ENCODE data around the gene DTX1. TPM values are rescaled to one million over a fixed set of nuclear protein-coding genes. Genes with fewer than 3 reads are reported as not detected.
"Not testable (repeated sequence)": the region's sequence is repeated elsewhere in the genome, so short reads cannot be mapped to it uniquely, and the experiment has no call there.

Gene DTX1
- total RNA-seq, 4 donors from 2014 or later = 17.3 to 38.1 (median 25.4) TPM

GRCh38 chr12:113114447-113115178 is 58.1 kb downstream of the DTX1 start:
- Histone ChIP-seq H3K4me1 (no peaks in the 10 kb centered on the region), H3K9me3 (no peaks in the 10 kb centered on the region), H3K4me3 (no peak overlapping the region), H3K27ac (no peak overlapping the region), H3K36me3 (no peaks in the 10 kb centered on the region), H3K27me3 (peaks cover 0 to 1% of the 10 kb centered on the region in 2 donors)
- TF ChIP-seq, protein P1, sequence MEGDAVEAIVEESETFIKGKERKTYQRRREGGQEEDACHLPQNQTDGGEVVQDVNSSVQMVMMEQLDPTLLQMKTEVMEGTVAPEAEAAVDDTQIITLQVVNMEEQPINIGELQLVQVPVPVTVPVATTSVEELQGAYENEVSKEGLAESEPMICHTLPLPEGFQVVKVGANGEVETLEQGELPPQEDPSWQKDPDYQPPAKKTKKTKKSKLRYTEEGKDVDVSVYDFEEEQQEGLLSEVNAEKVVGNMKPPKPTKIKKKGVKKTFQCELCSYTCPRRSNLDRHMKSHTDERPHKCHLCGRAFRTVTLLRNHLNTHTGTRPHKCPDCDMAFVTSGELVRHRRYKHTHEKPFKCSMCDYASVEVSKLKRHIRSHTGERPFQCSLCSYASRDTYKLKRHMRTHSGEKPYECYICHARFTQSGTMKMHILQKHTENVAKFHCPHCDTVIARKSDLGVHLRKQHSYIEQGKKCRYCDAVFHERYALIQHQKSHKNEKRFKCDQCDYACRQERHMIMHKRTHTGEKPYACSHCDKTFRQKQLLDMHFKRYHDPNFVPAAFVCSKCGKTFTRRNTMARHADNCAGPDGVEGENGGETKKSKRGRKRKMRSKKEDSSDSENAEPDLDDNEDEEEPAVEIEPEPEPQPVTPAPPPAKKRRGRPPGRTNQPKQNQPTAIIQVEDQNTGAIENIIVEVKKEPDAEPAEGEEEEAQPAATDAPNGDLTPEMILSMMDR (IDR thresholded peaks at IDR 0.05) = no peak
- TF ChIP-seq POLR2A (IDR thresholded peaks at IDR 0.05) = no peak
- TF ChIP-seq EP300 (IDR thresholded peaks at IDR 0.05) = no peak
- WGBS, 2 donors = 84% methylated on average over 13 to 16 of the region's 19 CpGs
- no peak for DNase-seq (ENCODE audit: low spot score in 2 of 2)

- Histone ChIP-seq H3K36me3 (no peaks in the 10 kb centered on the region), H3K9me3 (no peaks in the 10 kb centered on the region), H3K4me1 (no peaks in the 10 kb centered on the region), H3K27me3 (peaks cover 0 to 10% of the 10 kb centered on the region in 2 donors), H3K4me3 (no peak overlapping the region), H3K27ac (no peak overlapping the region)
- no peak for DNase-seq (ENCODE audit: low spot score in 2 of 2)
- TF ChIP-seq EP300 (IDR thresholded peaks at IDR 0.05) (no peak), POLR2A (IDR thresholded peaks at IDR 0.05) (no peak)
- TF ChIP-seq, protein P1 (IDR thresholded peaks at IDR 0.05) = no peak
- WGBS, 2 donors = 77 to 79% methylated on average over 17 to 22 of the region's 22 CpGs
These were observed 59.1 kb downstream of the DTX1 start for GRCh38 chr12:113115455-113116126.

DNA sequence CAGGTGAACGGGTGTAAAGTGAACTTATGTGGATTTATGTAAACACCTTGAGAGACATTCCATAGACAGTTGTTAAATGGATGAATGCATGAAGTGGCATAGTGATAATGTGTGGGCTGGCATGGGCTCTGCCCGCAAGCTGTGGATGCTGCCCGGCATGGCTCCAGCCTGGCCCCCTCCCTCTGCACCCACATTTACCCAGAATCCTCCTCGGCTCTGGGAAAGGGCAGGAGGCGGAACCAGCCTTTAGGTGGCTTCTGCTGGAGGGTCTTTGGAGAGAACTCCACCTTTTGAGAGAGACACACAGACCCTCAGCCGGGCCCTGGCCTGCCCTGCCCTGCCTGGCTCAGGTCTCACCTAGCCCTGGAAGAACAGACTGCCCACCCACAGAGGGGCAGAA is 60.3 kb downstream of the DTX1 start:
- H3K4me1 ChIP-seq = no peaks in the 10 kb centered on the region
- no peak for DNase-seq (ENCODE audit: low spot score in 2 of 2)
- TF ChIP-seq POLR2A (IDR thresholded peaks at IDR 0.05) (no peak), EP300 (IDR thresholded peaks at IDR 0.05) (no peak)
- TF ChIP-seq, protein P1 (IDR thresholded peaks at IDR 0.05) = no peak
- WGBS, 2 donors = 36 to 41% methylated on average over 6 of the region's 6 CpGs
- no peak overlapping the region for H3K27ac ChIP-seq
- H3K9me3 ChIP-seq = no peaks in the 10 kb centered on the region
- H3K27me3 ChIP-seq = peaks cover 0 to 10% of the 10 kb centered on the region in 2 donors
- no peak overlapping the region for H3K4me3 ChIP-seq
- H3K36me3 ChIP-seq = no peaks in the 10 kb centered on the region

- WGBS, 2 donors = 68 to 75% methylated on average over 8 of the region's 8 CpGs
- not testable (repeated sequence) for H3K27me3 ChIP-seq; H3K9me3 ChIP-seq; H3K4me3 ChIP-seq; H3K4me1 ChIP-seq; H3K27ac ChIP-seq; H3K36me3 ChIP-seq; DNase-seq (ENCODE audit: low spot score in 2 of 2)
These were observed 61.2 kb downstream of the DTX1 start for GRCh38 chr12:113117684-113118083.

DNA sequence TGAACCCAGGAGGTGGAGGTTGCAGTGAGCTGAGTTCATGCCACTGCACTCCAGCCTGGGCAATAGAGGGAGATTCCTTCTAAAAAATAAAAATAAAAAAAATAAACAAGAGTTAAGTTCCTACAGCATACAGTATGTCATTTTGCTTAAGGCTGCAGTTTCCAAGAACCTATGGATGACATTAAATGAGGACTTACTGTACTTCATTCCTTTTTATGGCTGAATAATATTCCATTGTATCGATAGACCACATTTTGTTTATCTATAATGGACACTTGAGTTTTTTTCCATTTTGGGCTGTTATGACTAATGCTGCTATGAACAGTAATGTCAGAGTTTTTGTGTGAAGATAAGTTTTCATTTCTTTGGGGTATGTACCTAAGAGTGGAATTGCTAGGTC is 61.6 kb downstream of the DTX1 start:
- WGBS, 2 donors = 96% methylated on average over 1 of the region's 1 CpG
- H3K36me3 ChIP-seq = no peaks in the 10 kb centered on the region
- H3K4me3 ChIP-seq = no peak overlapping the region
- H3K27me3 ChIP-seq = peaks cover 0 to 10% of the 10 kb centered on the region in 2 donors
- no peak overlapping the region for H3K27ac ChIP-seq
- no peak for DNase-seq (ENCODE audit: low spot score in 2 of 2)
- peaks cover 0 to 10% (median 0%) of the 10 kb centered on the region in 4 donors for H3K9me3 ChIP-seq
- TF ChIP-seq POLR2A (IDR thresholded peaks at IDR 0.05) = no peak
- TF ChIP-seq, protein P1 (IDR thresholded peaks at IDR 0.05) = no peak
- TF ChIP-seq EP300 (IDR thresholded peaks at IDR 0.05) = no peak
- no peaks in the 10 kb centered on the region for H3K4me1 ChIP-seq

All from tibial nerve (tissue), 4 donors.